Right lobe of liver (tissue), 6 donors: ENCODE measurements around the gene CD9. TPM values are rescaled to one million over a fixed set of nuclear protein-coding genes. Genes with fewer than 3 reads are reported as not detected.
"Not testable (repeated sequence)": the region's sequence is repeated elsewhere in the genome, so short reads cannot be mapped to it uniquely, and the experiment has no call there.

Experiments used
- ATAC-seq, 4 donors: fragments of 200-7000 bp; cut with Tn5 transposase; one replicate each; pipeline ENCODE4 v1.9.1; 2020; ENCODE audit warnings: mild to moderate bottlenecking in 4 of 4, moderate library complexity in 4 of 4
- DNase-seq, 3 donors: peaks; one replicate each; pipeline ENCODE4 v3.0.0-alpha.2; 2020
- H3K27ac ChIP-seq, 3 donors: fragments of 200-600 bp; one replicate each; pipeline ENCODE4 v1.8.0; 2022
- H3K27me3 ChIP-seq, 2 donors: fragments of 200-600 bp; one replicate each; pipeline ENCODE4 v1.8.0; 2022
- H3K36me3 ChIP-seq, 4 donors: fragments of 200-600 bp; sonication (generic) in 1 of 4; one replicate each; pipeline versions ENCODE4 v1.5.1 to v1.8.0; 2017 to 2022; ENCODE audit warnings: control low read depth in 1 of 4
- H3K4me1 ChIP-seq, 4 donors: fragments of 200-600 bp; sonication (generic) in 1 of 4; one replicate each; pipeline versions ENCODE4 v1.5.1 to v1.8.0; 2017 to 2022; ENCODE audit warnings: control low read depth in 1 of 4
- H3K4me3 ChIP-seq, 3 donors: fragments of 200-600 bp; one replicate each; pipeline ENCODE4 v1.8.0; 2022
- H3K9me3 ChIP-seq, 4 donors: fragments of 200-600 bp; sonication (generic) in 1 of 4; one replicate each; pipeline versions ENCODE4 v1.5.1 to v1.8.0; 2017 to 2022; ENCODE audit warnings: control low read depth in 1 of 4
- POLR2A ChIP-seq: fragments of 450-650 bp; IDR thresholded peaks from one replicate; pipeline ENCODE4 v1.6.1; 2017; ENCODE audit warnings: antibody characterized with exemption, mild to moderate bottlenecking
- WGBS: methylation state at CpG from one replicate; pipeline ENCODE4 v1.1.6; 2018; ENCODE audit warnings: low coverage, low lambda C conversion rate; ENCODE audit not compliant: insufficient coverage; ENCODE audit errors: missing lambda C conversion rate; 5-methylcytosine and 5-hydroxymethylcytosine counted together
- intact Hi-C, 2 donors: fragments of 100-400 bp; cut with DNase I; formaldehyde crosslinking; loops; one replicate each; pipeline versions ENCODE4 v1.11.2 to v1.14.1; 2022
- total RNA-seq, 6 experiments: library from RNA; depleted of rRNA in 2 of 6; stranded (reverse); fragments of >200 nt in 2 of 6; fragmentation: NEBNext Ultra II Directional in 3 of 6; extraction: Animal tissue kit (Norgen Biotek cat#: 25700) in 3 of 6; gene quantifications; one replicate each; pipeline versions ENCODE4 v1.1.0 to v1.2.4, GENCODE V29; 2016 to 2023
- TF ChIP-seq, protein P1 (sequence below), 4 donors: fragments of 200-600 bp in 3 of 4; fragments of 450-650 bp in 1 of 4; IDR thresholded peaks; one replicate each; pipeline versions ENCODE4 v1.5.1 to v1.8.0; 2016 to 2022; ENCODE audit warnings: antibody characterized with exemption in 4 of 4, mild to moderate bottlenecking in 2 of 4
- donor health status: DM: no; HTN: yes; CAD: no.
- donor health status: DM: no; HTN: no; CAD: no.
- donor health status: DM: no; HTN: no; CAD: no.
- donor health status: DM: no; HTN: yes; CAD: no.
- donor health status: DM: no; HTN: yes; CAD: no.

Gene CD9
- total RNA-seq, 6 experiments from 2014 or later, result 17.2 to 65.7 (median 34.2) TPM

DNA sequence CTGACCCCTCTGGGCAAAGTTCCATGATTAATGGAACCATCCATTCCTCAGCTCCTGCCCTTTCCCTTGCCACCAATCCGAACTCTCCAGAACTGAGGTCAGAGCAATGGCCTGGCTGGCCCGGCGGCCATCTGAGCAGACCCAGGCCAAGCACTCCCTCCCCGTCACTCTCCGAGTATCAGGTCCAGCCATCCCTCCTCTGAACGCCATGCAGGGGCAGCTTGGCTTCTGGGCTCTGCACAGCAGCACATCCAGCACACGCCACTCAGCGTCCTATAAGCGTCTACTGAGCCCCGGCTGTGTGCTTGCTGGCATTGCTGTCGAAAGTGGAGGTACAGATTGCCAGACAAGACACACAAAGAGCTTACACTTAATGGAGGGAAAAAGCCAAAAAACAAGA, 41.5 kb upstream of the CD9 start:
- WGBS, result 85% methylated on average over 10 of the region's 11 CpGs
- H3K9me3 ChIP-seq, result no peaks in the 10 kb centered on the region
- H3K27me3 ChIP-seq, result no peaks in the 10 kb centered on the region
- H3K4me1 ChIP-seq, result no peaks in the 10 kb centered on the region
- TF ChIP-seq, protein P1, sequence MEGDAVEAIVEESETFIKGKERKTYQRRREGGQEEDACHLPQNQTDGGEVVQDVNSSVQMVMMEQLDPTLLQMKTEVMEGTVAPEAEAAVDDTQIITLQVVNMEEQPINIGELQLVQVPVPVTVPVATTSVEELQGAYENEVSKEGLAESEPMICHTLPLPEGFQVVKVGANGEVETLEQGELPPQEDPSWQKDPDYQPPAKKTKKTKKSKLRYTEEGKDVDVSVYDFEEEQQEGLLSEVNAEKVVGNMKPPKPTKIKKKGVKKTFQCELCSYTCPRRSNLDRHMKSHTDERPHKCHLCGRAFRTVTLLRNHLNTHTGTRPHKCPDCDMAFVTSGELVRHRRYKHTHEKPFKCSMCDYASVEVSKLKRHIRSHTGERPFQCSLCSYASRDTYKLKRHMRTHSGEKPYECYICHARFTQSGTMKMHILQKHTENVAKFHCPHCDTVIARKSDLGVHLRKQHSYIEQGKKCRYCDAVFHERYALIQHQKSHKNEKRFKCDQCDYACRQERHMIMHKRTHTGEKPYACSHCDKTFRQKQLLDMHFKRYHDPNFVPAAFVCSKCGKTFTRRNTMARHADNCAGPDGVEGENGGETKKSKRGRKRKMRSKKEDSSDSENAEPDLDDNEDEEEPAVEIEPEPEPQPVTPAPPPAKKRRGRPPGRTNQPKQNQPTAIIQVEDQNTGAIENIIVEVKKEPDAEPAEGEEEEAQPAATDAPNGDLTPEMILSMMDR (IDR thresholded peaks at IDR 0.05), result no peak
- no peak for TF ChIP-seq POLR2A
- H3K27ac ChIP-seq, result no peak overlapping the region
- H3K4me3 ChIP-seq, result no peak overlapping the region
- ATAC-seq, result peak in 1 of 4 donors; percentile 18
- DNase-seq, result no peak
- intact Hi-C loops, result no loop called here
- H3K36me3 ChIP-seq, result no peaks in the 10 kb centered on the region

DNA sequence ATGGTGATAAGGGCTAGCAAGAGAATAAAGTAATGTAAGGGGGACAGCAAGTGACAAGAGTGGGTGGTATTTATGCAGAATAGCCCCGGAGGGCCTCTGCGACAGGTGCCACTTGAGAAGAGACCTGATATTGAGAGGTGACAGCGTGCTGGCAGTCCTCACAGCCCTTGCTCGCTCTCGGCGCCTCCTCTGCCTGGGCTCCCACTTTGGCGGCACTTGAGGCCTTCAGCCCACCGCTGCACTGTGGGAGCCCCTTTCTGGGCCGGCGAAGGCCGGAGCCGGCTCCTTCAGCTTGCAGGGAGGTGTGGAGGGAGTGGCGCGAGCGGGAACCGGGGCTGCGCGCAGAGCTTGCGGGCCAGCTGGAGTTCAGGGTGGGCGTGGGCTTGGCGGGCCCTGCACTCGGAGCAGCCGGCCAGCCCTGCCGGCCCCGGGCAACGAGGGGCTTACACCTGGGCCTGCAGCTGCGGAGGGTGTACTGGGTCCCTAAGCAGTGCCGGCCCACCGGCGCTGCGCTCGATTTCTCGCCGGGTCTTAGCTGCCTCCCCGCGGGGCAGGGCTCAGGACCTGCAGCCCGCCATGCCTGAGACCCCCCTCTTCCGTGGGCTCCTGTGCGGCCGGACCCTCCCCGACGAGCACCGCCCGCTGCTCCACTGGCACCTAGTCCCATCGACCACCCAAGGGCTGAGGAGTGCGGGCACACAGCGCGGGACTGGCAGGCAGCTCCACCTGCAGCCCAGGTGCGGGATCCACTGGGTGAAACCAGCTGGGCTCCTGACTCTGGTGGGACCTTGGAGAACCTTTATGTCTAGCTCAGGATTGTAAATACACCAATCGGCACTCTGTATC, 40.8 kb upstream of the CD9 start:
- H3K27ac ChIP-seq, H3K27me3 ChIP-seq, H3K4me3 ChIP-seq, DNase-seq, H3K9me3 ChIP-seq, ATAC-seq, H3K4me1 ChIP-seq, H3K36me3 ChIP-seq, intact Hi-C loops: not testable (repeated sequence)
- 100% methylated on average over 1 of the region's 50 CpGs for WGBS

DNA sequence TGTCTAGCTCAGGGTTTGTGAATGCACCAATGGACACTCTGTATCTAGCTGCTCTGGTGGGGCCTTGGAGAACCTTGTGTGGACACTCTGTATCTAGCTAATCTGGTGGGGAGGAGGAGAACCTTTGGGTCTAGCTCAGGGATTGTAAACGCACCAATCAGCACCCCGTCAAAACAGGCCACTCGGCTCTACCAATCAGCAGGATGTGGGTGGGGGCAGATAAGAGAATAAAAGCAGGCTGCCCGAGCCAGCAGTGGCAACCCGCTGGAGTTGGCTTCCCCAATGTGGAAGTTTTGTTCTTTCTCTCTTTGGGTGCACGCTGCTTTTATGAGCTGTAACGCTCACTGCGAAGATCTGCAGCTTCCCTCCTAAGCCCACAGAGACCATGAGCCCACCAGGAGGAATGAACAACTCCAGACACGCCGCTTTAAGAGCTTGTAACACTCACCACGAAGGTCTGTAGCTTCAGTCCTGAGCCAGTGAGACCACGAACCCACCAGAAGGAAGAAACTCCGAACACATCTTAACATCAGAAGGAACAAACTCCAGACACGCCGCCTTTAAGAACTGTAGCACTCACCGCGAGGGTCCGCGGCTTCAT, 40.1 kb upstream of the CD9 start:
- ATAC-seq, H3K9me3 ChIP-seq, DNase-seq, intact Hi-C loops, H3K27ac ChIP-seq, H3K4me3 ChIP-seq, H3K36me3 ChIP-seq, H3K27me3 ChIP-seq, H3K4me1 ChIP-seq: not testable (repeated sequence)
- 89% methylated on average over 11 of the region's 19 CpGs for WGBS

DNA sequence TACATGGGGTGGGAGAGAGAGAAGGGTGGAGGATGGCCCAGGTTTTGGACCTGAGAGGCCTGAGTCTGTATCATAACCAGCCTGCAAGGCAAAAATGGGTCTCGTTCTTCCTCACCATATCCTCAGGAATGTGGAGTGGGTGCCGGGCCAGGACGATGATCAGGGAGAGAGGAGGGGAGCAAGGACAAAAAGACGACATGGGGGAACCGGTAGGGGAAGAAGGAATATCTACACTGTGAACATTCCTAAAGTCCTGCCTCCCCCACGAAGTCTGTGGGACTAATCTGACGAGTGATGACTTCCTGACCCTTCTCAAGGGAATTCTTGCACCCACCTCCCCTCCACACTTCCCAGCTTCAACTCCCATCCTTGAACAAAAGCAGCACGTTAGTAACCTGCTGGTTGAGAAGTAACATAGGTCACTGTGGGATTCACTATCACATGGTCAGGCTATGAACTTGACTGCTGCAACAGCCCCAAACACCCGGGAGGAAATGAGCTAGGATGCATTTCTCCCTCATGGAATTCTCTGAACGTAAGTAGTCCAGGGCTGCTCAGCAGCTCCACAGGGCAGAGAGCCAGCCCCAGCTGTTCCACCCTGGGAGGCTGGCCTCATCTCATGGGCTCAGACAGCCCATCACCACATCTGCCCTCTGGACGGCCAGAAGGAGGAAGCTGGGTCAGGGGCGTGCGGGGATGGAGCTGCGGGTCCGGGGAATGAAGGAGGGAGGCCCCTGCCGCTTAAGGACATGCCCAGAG, 38.9 kb upstream of the CD9 start:
- H3K36me3 ChIP-seq, result no peaks in the 10 kb centered on the region
- intact Hi-C loops, result no loop called here
- peaks cover 0 to 8% (median 3%) of the 10 kb centered on the region in 4 donors for H3K4me1 ChIP-seq
- H3K4me3 ChIP-seq, result no peak overlapping the region
- 72% methylated on average over 7 of the region's 16 CpGs for WGBS
- no peak for DNase-seq
- H3K9me3 ChIP-seq, result no peaks in the 10 kb centered on the region
- ATAC-seq, result peak; percentile 36 to 53 (median 43)
- H3K27ac ChIP-seq, result no peak overlapping the region
- H3K27me3 ChIP-seq, result no peaks in the 10 kb centered on the region
- no peak for TF ChIP-seq POLR2A
- TF ChIP-seq, protein P1 (IDR thresholded peaks at IDR 0.05), result no peak

DNA sequence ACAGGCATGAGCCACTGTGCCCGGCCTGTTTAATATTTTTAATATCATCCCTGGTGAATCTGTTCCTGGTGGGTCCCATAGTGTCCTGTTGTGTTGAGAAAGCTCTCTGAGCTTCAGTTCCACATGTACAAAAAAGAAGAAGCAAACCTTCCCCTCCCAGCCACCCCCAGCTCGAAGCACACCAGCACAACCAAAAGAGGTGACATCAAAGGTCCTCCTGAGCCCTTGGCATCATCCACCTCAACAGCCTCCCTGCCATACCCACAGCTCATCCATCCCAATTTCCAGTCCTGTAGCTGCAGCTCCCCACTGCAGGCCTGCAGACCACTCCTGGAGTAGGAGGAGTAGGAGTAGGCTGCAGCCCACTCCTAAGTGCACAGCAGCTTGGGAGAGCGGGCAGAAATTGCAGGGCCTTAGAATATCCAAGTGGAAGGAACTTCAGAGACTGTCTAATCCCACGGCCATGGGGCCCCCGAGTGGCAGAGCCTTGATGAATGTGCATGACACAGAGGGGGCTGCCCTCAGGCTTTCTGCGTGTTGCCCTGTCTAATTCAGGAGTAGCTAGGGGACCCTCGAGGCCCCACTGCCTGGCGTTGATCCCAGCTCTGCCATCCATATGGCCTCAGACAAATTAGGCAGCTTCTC, 36.7 kb upstream of the CD9 start:
- no peak for ATAC-seq
- 90% methylated on average over 3 of the region's 8 CpGs for WGBS
- H3K9me3 ChIP-seq, result no peaks in the 10 kb centered on the region
- no peaks in the 10 kb centered on the region for H3K27me3 ChIP-seq
- intact Hi-C loops, result no loop called here
- peaks cover 0 to 9% (median 4%) of the 10 kb centered on the region in 4 donors for H3K4me1 ChIP-seq
- H3K36me3 ChIP-seq, result no peaks in the 10 kb centered on the region
- TF ChIP-seq, protein P1 (IDR thresholded peaks at IDR 0.05), result no peak
- TF ChIP-seq POLR2A, result no peak
- no peak overlapping the region for H3K27ac ChIP-seq
- no peak for DNase-seq
- H3K4me3 ChIP-seq, result no peak overlapping the region
